Right lobe of liver (tissue), 6 donors: ENCODE data around the gene OLFML2B. TPM values are rescaled to one million over a fixed set of nuclear protein-coding genes. Genes with fewer than 3 reads are reported as not detected.

Experiments
- ATAC-seq, 4 donors: fragments of 200-7000 bp; cut with Tn5 transposase; one replicate each; pipeline ENCODE4 v1.9.1; 2020; ENCODE audit warnings: mild to moderate bottlenecking in 4 of 4, moderate library complexity in 4 of 4
- DNase-seq, 3 donors: peaks; one replicate each; pipeline ENCODE4 v3.0.0-alpha.2; 2020
- H3K27ac ChIP-seq, 3 donors: fragments of 200-600 bp; one replicate each; pipeline ENCODE4 v1.8.0; 2022
- H3K27me3 ChIP-seq, 2 donors: fragments of 200-600 bp; one replicate each; pipeline ENCODE4 v1.8.0; 2022
- H3K36me3 ChIP-seq, 4 donors: fragments of 200-600 bp; sonication (generic) in 1 of 4; one replicate each; pipeline versions ENCODE4 v1.5.1 to v1.8.0; 2017 to 2022; ENCODE audit warnings: control low read depth in 1 of 4
- H3K4me1 ChIP-seq, 4 donors: fragments of 200-600 bp; sonication (generic) in 1 of 4; one replicate each; pipeline versions ENCODE4 v1.5.1 to v1.8.0; 2017 to 2022; ENCODE audit warnings: control low read depth in 1 of 4
- H3K4me3 ChIP-seq, 3 donors: fragments of 200-600 bp; one replicate each; pipeline ENCODE4 v1.8.0; 2022
- H3K9me3 ChIP-seq, 4 donors: fragments of 200-600 bp; sonication (generic) in 1 of 4; one replicate each; pipeline versions ENCODE4 v1.5.1 to v1.8.0; 2017 to 2022; ENCODE audit warnings: control low read depth in 1 of 4
- CTCF ChIP-seq, 4 donors: fragments of 200-600 bp in 3 of 4; fragments of 450-650 bp in 1 of 4; IDR thresholded peaks; one replicate each; pipeline versions ENCODE4 v1.5.1 to v1.8.0; 2016 to 2022; ENCODE audit warnings: antibody characterized with exemption in 4 of 4, mild to moderate bottlenecking in 2 of 4
- POLR2A ChIP-seq: fragments of 450-650 bp; IDR thresholded peaks from one replicate; pipeline ENCODE4 v1.6.1; 2017; ENCODE audit warnings: antibody characterized with exemption, mild to moderate bottlenecking
- WGBS: methylation state at CpG from one replicate; pipeline ENCODE4 v1.1.6; 2018; ENCODE audit warnings: low coverage, low lambda C conversion rate; ENCODE audit not compliant: insufficient coverage; ENCODE audit errors: missing lambda C conversion rate; 5-methylcytosine and 5-hydroxymethylcytosine counted together
- intact Hi-C, 2 donors: fragments of 100-400 bp; cut with DNase I; formaldehyde crosslinking; loops; one replicate each; pipeline versions ENCODE4 v1.11.2 to v1.14.1; 2022
- total RNA-seq, 6 experiments: library from RNA; depleted of rRNA in 2 of 6; stranded (reverse); fragments of >200 nt in 2 of 6; fragmentation: NEBNext Ultra II Directional in 3 of 6; extraction: Animal tissue kit (Norgen Biotek cat#: 25700) in 3 of 6; gene quantifications; one replicate each; pipeline versions ENCODE4 v1.1.0 to v1.2.4, GENCODE V29; 2016 to 2023
- donor health status: DM: no; HTN: yes; CAD: no.
- donor health status: DM: no; HTN: no; CAD: no.
- donor health status: DM: no; HTN: no; CAD: no.
- donor health status: DM: no; HTN: yes; CAD: no.
- donor health status: DM: no; HTN: yes; CAD: no.

Gene OLFML2B
- total RNA-seq, 6 experiments from 2014 or later: 0.37 to 2.1 (median 1.3) TPM

DNA sequence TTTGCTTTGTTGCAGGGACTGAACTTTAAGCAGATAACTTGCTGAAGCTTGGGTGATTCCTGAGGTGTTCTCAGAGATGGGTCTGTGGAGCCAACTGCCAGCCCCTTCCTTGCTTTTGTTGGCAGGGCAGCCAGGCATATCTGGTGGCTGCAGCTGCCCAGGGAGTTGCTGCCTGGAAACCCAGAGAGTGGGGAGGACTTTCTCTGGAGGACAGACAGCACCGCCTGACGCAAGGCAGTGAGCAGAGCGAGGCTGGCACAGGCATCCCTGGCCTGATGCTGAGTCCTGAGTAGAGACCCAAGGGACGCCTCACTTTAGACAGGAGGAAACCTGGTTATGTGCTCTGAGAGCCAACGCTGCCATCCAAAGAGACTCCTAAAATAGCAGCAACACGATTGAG lies 9.8 kb upstream of the OLFML2B start:
- no peak for ATAC-seq
- DNase-seq: no peak
- WGBS: 37% methylated on average over 3 of the region's 6 CpGs
- intact Hi-C loops: loop anchor here in 1 of 2 donors (10.0 kb wide), 1 partner anchor 239 kb away; no protein-coding TSS in a partner anchor
- H3K4me3 ChIP-seq: no peak overlapping the region
- H3K27me3 ChIP-seq: no peaks in the 10 kb centered on the region
- H3K4me1 ChIP-seq: no peaks in the 10 kb centered on the region
- no peaks in the 10 kb centered on the region for H3K9me3 ChIP-seq
- H3K36me3 ChIP-seq: no peaks in the 10 kb centered on the region
- H3K27ac ChIP-seq: no peak overlapping the region
- no peak for TF ChIP-seq CTCF (IDR thresholded peaks at IDR 0.05)
- TF ChIP-seq POLR2A: no peak

DNA sequence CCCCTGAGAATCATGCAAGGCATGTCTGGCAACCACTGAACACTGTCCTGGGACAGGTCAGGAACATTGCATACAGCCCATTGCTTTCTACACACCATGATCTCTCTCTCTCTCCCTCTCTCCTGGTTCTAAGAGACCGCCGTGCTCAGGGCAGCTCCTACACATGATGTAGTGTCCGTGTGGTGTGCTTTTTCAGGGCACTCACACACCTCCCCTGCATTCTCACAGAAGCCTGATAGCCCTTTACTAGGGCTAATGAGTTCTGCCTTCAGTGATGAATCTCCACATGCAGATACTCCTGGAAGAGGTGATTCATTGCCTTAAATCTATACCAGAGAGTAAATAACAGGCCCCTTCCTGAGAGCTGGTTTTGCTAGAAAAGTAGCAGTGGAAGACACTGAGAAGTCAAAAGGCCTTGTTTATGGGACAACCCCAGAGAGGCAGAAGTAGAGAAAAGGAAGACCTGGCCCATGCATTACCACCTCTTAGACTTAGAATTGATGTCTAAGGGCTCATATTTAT lies 7.2 kb upstream of the OLFML2B start:
- no peak overlapping the region for H3K27ac ChIP-seq
- no peak for ATAC-seq
- no peaks in the 10 kb centered on the region for H3K9me3 ChIP-seq
- H3K4me3 ChIP-seq: no peak overlapping the region
- TF ChIP-seq CTCF (IDR thresholded peaks at IDR 0.05): no peak
- TF ChIP-seq POLR2A: no peak
- H3K27me3 ChIP-seq: no peaks in the 10 kb centered on the region
- WGBS: 80% methylated on average over 1 of the region's 3 CpGs
- no peaks in the 10 kb centered on the region for H3K4me1 ChIP-seq
- intact Hi-C loops: loop anchor here in 1 of 2 donors (10.0 kb wide), 1 partner anchor 236 kb away; no protein-coding TSS in a partner anchor
- DNase-seq: no peak
- no peaks in the 10 kb centered on the region for H3K36me3 ChIP-seq

- 25% methylated on average over 3 of the region's 4 CpGs for WGBS
- no peak for DNase-seq
- no peaks in the 10 kb centered on the region for H3K36me3 ChIP-seq
Observed at GRCh38 chr1:162029157-162029556, 5.5 kb upstream of the OLFML2B start.

GRCh38 chr1:162028726-162029125 lies 5.1 kb upstream of the OLFML2B start:
- TF ChIP-seq POLR2A (no peak), CTCF (IDR thresholded peaks at IDR 0.05) (no peak)

More at GRCh38 chr1:162029157-162029556, 5.5 kb upstream of the OLFML2B start:
- intact Hi-C loops: no loop called here
- no peaks in the 10 kb centered on the region for H3K27me3 ChIP-seq
- H3K4me3 ChIP-seq: no peak overlapping the region
- no peaks in the 10 kb centered on the region for H3K9me3 ChIP-seq
- no peak for TF ChIP-seq CTCF (IDR thresholded peaks at IDR 0.05)
- TF ChIP-seq POLR2A: no peak
- no peak overlapping the region for H3K27ac ChIP-seq
- no peak for ATAC-seq
- H3K4me1 ChIP-seq: no peaks in the 10 kb centered on the region

More at GRCh38 chr1:162028726-162029125, 5.1 kb upstream of the OLFML2B start:
- no peaks in the 10 kb centered on the region for H3K9me3 ChIP-seq
- no peak overlapping the region for H3K27ac ChIP-seq
- no peaks in the 10 kb centered on the region for H3K36me3 ChIP-seq
- WGBS: 59% methylated on average over 4 of the region's 6 CpGs
- H3K4me3 ChIP-seq: no peak overlapping the region
- peaks cover 0 to 4% (median 0%) of the 10 kb centered on the region in 4 donors for H3K4me1 ChIP-seq
- peak in 2 of 4 donors; percentile 31 to 40 for ATAC-seq
- H3K27me3 ChIP-seq: no peaks in the 10 kb centered on the region
- intact Hi-C loops: no loop called here
- DNase-seq: no peak
